AG10803 (cell line): ENCODE results near the gene UBR2.
A peak's percentile ranks its signal among the peaks of the same experiment; 100 is the strongest.
"Not testable (repeated sequence)": the region's sequence is repeated elsewhere in the genome, so short reads cannot be mapped to it uniquely, and the experiment has no call there.

ENCODE experiments used
- DNase-seq: peaks from one replicate; pipeline ENCODE4 v3.0.0; 2010; ENCODE audit warnings: low read depth
- H3K4me3 ChIP-seq: 2 replicates; pipeline ENCODE4 v1.5.1; 2011; ENCODE audit warnings: mild to moderate bottlenecking, low read length, control low read depth
- TF ChIP-seq, protein P1 (sequence below): conservative IDR thresholded peaks from 2 replicates; pipeline ENCODE4 v1.5.1; 2011; ENCODE audit warnings: mild to moderate bottlenecking, low read length, control low read depth, inconsistent platforms

The UBR2 gene

DNA sequence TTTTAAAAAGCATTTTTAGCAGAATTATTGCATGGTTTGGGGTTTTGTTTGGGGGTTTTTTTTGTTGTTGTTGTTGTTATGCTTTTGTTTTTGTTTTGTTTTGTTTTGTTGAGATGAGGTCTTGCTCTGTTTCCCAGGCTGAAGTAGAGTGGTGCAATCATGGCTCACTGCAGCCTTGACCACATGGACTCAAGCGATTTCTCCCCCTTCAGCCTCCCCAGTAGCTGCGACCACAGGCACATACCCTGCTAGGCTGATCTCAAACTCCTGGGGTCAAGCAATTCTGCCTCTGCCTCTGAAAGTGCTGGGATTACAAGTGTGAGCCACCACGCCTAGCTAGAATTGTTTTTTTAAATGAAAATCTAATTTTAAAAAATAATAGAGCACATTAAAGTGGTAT is 35.7 kb downstream of the UBR2 start:
- DNase-seq, result peak; percentile 13
- TF ChIP-seq, protein P1, sequence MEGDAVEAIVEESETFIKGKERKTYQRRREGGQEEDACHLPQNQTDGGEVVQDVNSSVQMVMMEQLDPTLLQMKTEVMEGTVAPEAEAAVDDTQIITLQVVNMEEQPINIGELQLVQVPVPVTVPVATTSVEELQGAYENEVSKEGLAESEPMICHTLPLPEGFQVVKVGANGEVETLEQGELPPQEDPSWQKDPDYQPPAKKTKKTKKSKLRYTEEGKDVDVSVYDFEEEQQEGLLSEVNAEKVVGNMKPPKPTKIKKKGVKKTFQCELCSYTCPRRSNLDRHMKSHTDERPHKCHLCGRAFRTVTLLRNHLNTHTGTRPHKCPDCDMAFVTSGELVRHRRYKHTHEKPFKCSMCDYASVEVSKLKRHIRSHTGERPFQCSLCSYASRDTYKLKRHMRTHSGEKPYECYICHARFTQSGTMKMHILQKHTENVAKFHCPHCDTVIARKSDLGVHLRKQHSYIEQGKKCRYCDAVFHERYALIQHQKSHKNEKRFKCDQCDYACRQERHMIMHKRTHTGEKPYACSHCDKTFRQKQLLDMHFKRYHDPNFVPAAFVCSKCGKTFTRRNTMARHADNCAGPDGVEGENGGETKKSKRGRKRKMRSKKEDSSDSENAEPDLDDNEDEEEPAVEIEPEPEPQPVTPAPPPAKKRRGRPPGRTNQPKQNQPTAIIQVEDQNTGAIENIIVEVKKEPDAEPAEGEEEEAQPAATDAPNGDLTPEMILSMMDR, result no peak
- no peak overlapping the region for H3K4me3 ChIP-seq

DNA sequence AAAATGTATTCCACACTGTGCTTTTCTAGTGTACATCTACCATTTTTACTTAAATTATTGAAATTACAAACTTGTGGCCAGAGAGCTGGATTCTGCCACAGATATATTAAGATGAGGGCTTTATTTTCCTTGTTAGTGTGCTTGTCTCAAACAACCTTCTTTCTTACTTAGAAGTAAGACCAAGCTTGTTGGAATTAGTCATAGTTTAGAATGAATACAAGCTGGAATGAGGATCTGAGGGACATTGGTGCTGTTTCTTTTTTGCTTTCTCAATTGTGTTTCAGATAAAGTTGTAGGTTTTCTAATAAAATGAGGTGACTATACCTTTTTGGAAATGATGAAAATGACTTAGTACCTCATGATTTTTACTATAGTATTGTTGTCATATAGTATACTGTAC is 40.3 kb downstream of the UBR2 start:
- no peak for DNase-seq
- TF ChIP-seq, protein P1, result no peak
- H3K4me3 ChIP-seq, result no peak overlapping the region

DNA sequence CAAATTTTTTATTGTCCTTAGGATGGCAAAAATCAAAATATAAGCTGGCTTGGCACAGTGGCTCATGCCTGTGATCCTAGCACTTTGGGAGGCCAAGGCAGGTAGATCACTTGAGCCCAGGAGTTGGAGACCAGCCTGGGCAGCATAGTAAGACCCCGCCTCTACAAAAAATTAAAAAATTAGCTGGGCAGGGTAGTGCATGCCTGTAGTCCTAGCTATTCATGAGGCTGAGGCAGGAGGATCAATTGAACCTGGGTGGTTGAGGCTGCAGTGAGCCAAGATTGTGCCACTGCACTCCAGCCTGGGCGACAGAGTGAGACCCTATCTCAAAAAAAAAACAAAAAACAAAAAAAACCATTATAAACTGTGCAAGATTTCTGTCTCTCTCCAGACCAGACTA is 40.9 kb downstream of the UBR2 start:
- H3K4me3 ChIP-seq, DNase-seq: not testable (repeated sequence)

DNA sequence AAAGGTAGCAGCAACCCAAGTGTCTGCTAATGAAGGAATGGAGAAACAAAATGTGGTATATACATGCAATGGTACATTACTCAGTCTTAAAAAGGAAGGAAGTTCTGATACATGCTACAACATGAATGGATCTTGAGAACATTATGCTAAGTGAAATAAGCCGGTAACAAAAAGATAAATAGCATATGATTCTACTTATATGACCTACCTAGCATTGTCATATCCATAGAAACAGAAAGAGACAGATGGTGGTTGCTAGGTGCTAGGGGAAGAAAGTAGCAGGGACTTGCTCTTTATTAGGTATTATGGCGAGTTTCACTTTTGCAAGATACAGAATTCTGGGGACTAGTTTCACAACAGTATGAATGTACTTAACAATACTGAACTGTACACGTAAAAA is 46.6 kb downstream of the UBR2 start:
- no peak for DNase-seq
- TF ChIP-seq, protein P1, result no peak
- no peak overlapping the region for H3K4me3 ChIP-seq

DNA sequence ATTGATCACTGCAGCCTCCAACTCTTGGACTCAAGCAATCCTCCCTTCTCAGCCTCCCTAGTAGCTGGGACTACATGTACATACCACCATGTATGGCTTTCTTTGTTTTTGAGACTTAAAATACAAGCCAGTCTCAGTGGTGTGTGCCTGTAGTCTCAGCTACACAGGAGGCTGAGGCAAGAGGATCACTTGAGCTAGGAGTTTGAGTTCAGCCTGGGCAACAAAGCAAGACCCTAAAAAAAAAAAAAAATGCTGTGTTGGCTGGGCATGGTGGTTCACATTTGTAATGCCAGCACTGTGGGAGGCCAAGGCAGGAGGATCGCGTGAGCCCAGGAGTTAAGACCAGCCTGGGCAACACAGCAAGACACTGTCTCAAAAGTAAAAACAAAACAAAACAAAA is 51.7 kb downstream of the UBR2 start:
- TF ChIP-seq, protein P1, result no peak
- DNase-seq, result no peak
- H3K4me3 ChIP-seq, result no peak overlapping the region

DNA sequence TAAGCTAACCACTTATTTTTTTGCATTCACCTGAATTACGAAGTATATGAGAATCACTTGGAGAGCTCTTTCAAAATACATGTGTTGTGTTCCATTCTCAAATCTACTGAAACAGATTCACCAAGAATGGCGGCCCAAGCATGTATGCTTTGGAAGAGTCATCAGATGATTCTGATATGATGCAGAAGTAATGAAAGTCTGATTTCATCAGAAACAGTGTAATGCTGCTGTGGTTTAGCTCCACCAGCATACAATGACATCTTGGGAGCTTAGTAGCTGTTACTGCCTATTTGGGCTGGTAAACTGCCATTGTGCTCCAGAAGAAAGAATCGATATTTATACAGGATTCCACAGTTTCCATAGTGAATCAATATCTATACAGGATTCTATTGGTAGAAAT is 52.9 kb downstream of the UBR2 start:
- TF ChIP-seq, protein P1, result no peak
- H3K4me3 ChIP-seq, result no peak overlapping the region
- peak; percentile 41 for DNase-seq

DNA sequence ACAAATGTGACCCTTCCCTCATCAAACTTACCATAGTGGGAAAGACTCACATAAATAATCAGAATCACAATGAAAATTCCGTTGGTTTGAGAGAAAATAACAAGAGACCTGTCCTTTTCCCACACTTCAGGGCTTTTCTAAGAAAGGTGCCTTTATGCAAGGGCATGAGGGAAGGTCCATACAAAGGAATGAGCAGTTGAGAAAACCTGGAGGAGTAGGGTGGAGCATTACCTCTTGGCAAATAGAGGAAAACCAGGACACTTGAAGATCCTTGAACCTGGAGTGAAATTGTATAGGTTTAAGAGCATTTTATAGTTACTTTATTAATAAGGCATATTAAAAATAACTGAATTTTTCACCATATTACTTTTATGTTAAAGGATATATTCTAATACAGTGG is 54.3 kb downstream of the UBR2 start:
- no peak for DNase-seq
- H3K4me3 ChIP-seq, result no peak overlapping the region
- TF ChIP-seq, protein P1, result no peak

DNA sequence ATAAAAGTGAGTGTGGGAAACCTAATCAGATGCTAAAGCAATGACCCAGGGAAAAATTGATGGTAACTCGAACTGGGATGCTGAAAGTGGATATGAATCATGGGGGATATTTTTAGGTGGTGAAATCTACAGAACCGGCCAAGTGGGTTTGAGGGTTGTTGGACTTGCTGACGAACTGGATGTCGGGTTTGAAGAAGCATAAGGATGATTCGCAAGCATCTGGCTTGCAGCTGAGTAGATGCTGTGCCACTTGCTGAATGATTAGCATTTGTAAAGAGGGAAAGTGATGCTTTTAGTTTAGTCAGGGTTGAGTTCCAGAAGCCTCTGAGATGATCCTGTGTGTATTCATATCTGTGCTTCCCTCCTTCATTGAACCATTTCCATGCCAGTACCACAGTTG is 54.9 kb downstream of the UBR2 start:
- no peak overlapping the region for H3K4me3 ChIP-seq
- TF ChIP-seq, protein P1, result no peak
- DNase-seq, result peak; percentile 95
